H1 (cell line): ENCODE measurements around the gene C1QL1. TPM values are rescaled to one million over a fixed set of nuclear protein-coding genes. Genes with fewer than 3 reads are reported as not detected.

Source experiments
- CHD2 ChIP-seq: IDR thresholded peaks from 2 replicates; pipeline ENCODE4 v1.6.1; 2012; ENCODE audit warnings: low read length, improper control_type of control experiment
- JUND ChIP-seq: IDR thresholded peaks from 2 replicates; pipeline ENCODE4 v1.6.1; 2011; ENCODE audit warnings: mild to moderate bottlenecking, improper control_type of control experiment, low read length
- KDM1A ChIP-seq: fragments of 200-600, 300-600 bp; sonication (generic); IDR thresholded peaks from 2 replicates; pipeline ENCODE4 v1.7.1; 2016; ENCODE audit warnings: mild to moderate bottlenecking, low read length, borderline replicate concordance
- POU5F1 ChIP-seq: IDR thresholded peaks from 2 replicates; pipeline ENCODE4 v1.6.1; 2011; ENCODE audit warnings: low read depth, mild to moderate bottlenecking, low read length, moderate library complexity
- polyA plus RNA-seq, 7 experiments: library from polyadenylated mRNA; depleted of rRNA in 3 of 7; stranded (reverse) in 5 of 7; unstranded in 2 of 7; fragments of >200 nt in 5 of 7; fragments of 200-250 nt in 2 of 7; gene quantifications; 1 replicate in 5 of 7; 2 replicates in 1 of 7; 4 replicates in 1 of 7; pipeline versions ENCODE4 v1.2.1 to v1.2.3, GENCODE V29; 2011 to 2013; ENCODE audit warnings: missing spikeins in 2 of 7, mixed read lengths in 2 of 7
- total RNA-seq: library from RNA; stranded (reverse); fragmentation: NEBNext Ultra II Directional; extraction: Animal tissue kit (Norgen Biotek cat#: 25700); gene quantifications from 2 replicates; pipeline ENCODE4 v1.2.1, GENCODE V29; 2021
- TF ChIP-seq, protein P1 (sequence below): IDR thresholded peaks from 2 replicates; pipeline ENCODE4 v1.6.1; 2011; ENCODE audit warnings: low read depth, mild to moderate bottlenecking, low read length; ENCODE audit not compliant: insufficient read depth

The C1QL1 gene
- total and polyA plus RNA-seq, 2 of the 8 experiments (the other 6 are each of a cell fraction or from before 2014, with no cell fraction given), result 7.6 to 10.5 TPM

DNA sequence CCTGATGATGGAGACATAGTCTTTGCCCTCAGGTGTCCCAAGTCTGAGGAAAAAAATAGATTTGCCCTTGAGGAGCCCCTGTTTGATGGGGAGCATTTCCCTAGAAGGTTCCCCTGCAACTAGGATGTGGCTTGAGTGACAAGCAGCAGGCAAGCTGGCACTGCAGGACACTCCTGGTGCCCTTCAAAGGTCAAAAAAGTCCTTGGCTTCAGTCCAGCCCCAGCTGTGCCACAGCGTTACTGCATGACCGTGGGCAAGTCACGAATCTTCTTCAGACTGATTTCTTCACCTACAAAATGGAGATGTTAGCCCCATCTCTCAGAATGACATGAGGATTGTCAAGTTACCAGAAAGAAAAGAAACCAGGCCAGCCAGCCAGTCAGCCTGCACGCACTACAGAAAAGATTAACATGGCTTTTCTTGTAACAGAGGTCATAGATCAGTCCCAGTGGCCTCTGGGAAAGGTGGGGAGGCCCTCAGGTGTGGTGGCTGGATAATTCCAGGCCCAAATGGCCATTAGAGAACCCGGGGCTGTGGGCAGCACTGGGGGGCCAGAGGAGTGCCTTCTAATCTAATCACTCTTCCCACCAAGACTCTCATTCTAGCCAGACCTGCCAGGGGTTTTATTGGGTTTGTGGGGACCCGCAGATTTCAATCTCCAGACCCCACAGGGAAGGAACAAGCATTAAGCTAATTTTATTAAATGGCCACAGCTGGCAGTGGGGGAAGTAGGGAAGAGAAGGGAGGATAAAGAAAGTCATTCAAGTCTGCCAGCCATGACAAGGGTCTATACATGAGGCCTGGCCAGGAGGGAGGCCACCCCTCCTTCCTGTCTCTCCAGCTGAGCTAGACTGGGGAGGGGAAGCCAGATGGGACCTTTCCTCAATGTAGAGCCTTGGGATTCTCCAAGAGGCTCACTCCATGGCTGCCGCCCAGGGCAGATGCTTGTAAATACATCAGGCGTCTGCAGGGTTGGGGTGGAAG is 10.8 kb downstream of the C1QL1 start (continued):
- TF ChIP-seq KDM1A (no peak), POU5F1 (no peak), CHD2 (no peak), JUND (no peak)
- TF ChIP-seq, protein P1, sequence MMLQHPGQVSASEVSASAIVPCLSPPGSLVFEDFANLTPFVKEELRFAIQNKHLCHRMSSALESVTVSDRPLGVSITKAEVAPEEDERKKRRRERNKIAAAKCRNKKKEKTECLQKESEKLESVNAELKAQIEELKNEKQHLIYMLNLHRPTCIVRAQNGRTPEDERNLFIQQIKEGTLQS, result no peak
